Neural cell (in vitro differentiated cells): ENCODE data around the gene MEF2A.

Experiments used
- CTCF ChIP-seq: fragments of 450-650 bp; IDR thresholded peaks from 2 replicates; pipeline ENCODE4 v1.5.1; 2014; ENCODE audit warnings: antibody characterized with exemption, mild to moderate bottlenecking, moderate library complexity; ENCODE audit not compliant: poor library complexity, severe bottlenecking
- EP300 ChIP-seq: fragments of 450-650 bp; conservative IDR thresholded peaks from 2 replicates; pipeline ENCODE4 v1.6.1; 2014; ENCODE audit warnings: antibody characterized with exemption, mild to moderate bottlenecking, moderate library complexity; ENCODE audit not compliant: poor library complexity, severe bottlenecking
- EZH2 ChIP-seq: fragments of 200-600, 300-800 bp; shearing (Covaris generic), sonication (generic); IDR thresholded peaks from 2 replicates; pipeline ENCODE4 v1.6.1; 2014; ENCODE audit warnings: antibody characterized with exemption, low read length, borderline replicate concordance, mild to moderate bottlenecking; ENCODE audit not compliant: insufficient read depth, poor library complexity, severe bottlenecking
- MXI1 ChIP-seq: fragments of 450-650 bp; conservative IDR thresholded peaks from 2 replicates; pipeline ENCODE4 v1.6.1; 2014; ENCODE audit warnings: antibody characterized with exemption, mild to moderate bottlenecking; ENCODE audit not compliant: poor library complexity, severe bottlenecking
- POLR2AphosphoS5 ChIP-seq: IDR thresholded peaks from 2 replicates; pipeline ENCODE4 v1.6.1; 2012
- RAD21 ChIP-seq: fragments of 450-650 bp; conservative IDR thresholded peaks from 2 replicates; pipeline ENCODE4 v1.6.1; 2014; ENCODE audit warnings: antibody characterized with exemption, mild to moderate bottlenecking, moderate library complexity
- REST ChIP-seq: IDR thresholded peaks from 2 replicates; pipeline ENCODE4 v1.6.1; 2012; ENCODE audit warnings: borderline replicate concordance
- TAF1 ChIP-seq: IDR thresholded peaks from 2 replicates; pipeline ENCODE4 v1.6.1; 2012; ENCODE audit warnings: low read depth

- TF ChIP-seq EP300 (no peak), CTCF (no peak), REST (no peak), EZH2 (no peak), MXI1 (no peak), TAF1 (no peak), POLR2AphosphoS5 (no peak), RAD21 (no peak)
These were observed 38.0 kb downstream of the MEF2A start for GRCh38 chr15:99603828-99604227.
